GM19351 (cell line): ENCODE measurements around the gene TNFRSF19.

Source experiments
- ATAC-seq: cut with Tn5 transposase; IDR thresholded peaks from one replicate; pipeline ENCODE4 v1.9.1; 2021; ENCODE audit warnings: mild to moderate bottlenecking, moderate library complexity; ENCODE audit not compliant: unreplicated experiment

The TNFRSF19 gene

GRCh38 chr13:23622985-23623384 lies 52.8 kb downstream of the TNFRSF19 start:
- ATAC-seq, result no peak

- ATAC-seq, result no peak
These were observed 53.2 kb downstream of the TNFRSF19 start for GRCh38 chr13:23623394-23623793.

- ATAC-seq, result no peak
These were observed 56.5 kb downstream of the TNFRSF19 start for GRCh38 chr13:23626700-23627099.

- no peak for ATAC-seq
These were observed 57.2 kb downstream of the TNFRSF19 start for GRCh38 chr13:23627410-23627809.

- ATAC-seq, result no peak
These were observed 58.0 kb downstream of the TNFRSF19 start for GRCh38 chr13:23628250-23628649.

- ATAC-seq, result no peak
These were observed 58.8 kb downstream of the TNFRSF19 start for GRCh38 chr13:23628765-23629565.

GRCh38 chr13:23629566-23630272 lies 59.5 kb downstream of the TNFRSF19 start:
- no peak for ATAC-seq

- no peak for ATAC-seq
These were observed 60.3 kb downstream of the TNFRSF19 start for GRCh38 chr13:23630349-23631093.

- no peak for ATAC-seq
These were observed 61.3 kb downstream of the TNFRSF19 start for GRCh38 chr13:23631311-23632047.

- no peak for ATAC-seq
These were observed 61.9 kb downstream of the TNFRSF19 start for GRCh38 chr13:23632048-23632582.

- ATAC-seq, result no peak
These were observed 62.5 kb downstream of the TNFRSF19 start for GRCh38 chr13:23632741-23633140.

GRCh38 chr13:23634897-23635296 lies 64.7 kb downstream of the TNFRSF19 start:
- ATAC-seq, result no peak

GRCh38 chr13:23636360-23636759 lies 66.1 kb downstream of the TNFRSF19 start:
- ATAC-seq, result no peak

GRCh38 chr13:23637829-23638228 lies 67.6 kb downstream of the TNFRSF19 start:
- ATAC-seq, result no peak

GRCh38 chr13:23639674-23640073 lies 69.5 kb downstream of the TNFRSF19 start:
- ATAC-seq, result no peak

- ATAC-seq, result no peak
These were observed 71.9 kb downstream of the TNFRSF19 start for GRCh38 chr13:23642110-23642509.

- ATAC-seq, result no peak
These were observed 73.3 kb downstream of the TNFRSF19 start for GRCh38 chr13:23643338-23644125.

GRCh38 chr13:23644126-23644419 lies 73.9 kb downstream of the TNFRSF19 start:
- ATAC-seq, result no peak

- ATAC-seq, result no peak
These were observed 74.4 kb downstream of the TNFRSF19 start for GRCh38 chr13:23644527-23645138.

GRCh38 chr13:23645851-23646250 lies 75.6 kb downstream of the TNFRSF19 start:
- no peak for ATAC-seq
